ENCODE results near the gene KAZN. TPM values are rescaled to one million over a fixed set of nuclear protein-coding genes. Genes with fewer than 3 reads are reported as not detected.

The KAZN gene
- total RNA-seq, 6 experiments from 2014 or later = 13.1 to 22.3 (median 20.7) TPM

DNA sequence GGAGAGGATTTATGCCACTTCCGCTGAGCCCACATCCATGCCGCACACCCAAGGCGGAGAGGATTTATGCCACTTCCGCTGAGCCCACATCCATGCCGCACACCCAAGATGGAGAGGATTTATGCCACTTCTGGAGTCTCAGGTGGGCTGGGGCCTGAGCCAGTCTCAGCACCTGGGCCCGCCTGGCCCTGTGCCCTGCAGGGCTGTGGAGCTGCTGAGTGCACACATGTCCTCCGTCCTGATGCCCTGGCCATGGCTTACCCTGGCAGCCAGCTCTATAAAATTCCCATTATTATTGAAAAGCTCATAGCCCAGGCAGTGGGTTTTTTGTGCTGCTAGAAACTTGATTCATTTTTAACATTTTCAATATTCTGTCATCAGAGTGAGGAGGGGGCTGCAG, 465.3 kb downstream of the KAZN start:
- H3K4me3 Mint-ChIP-seq = no peak overlapping the region
- peaks cover 42% of the 10 kb centered on the region for H3K36me3 Mint-ChIP-seq (ENCODE audit: low read depth)
- DNase-seq = no peak
- no peaks in the 10 kb centered on the region for H3K27me3 Mint-ChIP-seq (ENCODE audit: insufficient read depth)
- H3K9me3 Mint-ChIP-seq = peaks cover 6% of the 10 kb centered on the region; the same call in 1 of the 2 replicates
- H3K4me1 Mint-ChIP-seq (ENCODE audit: low read depth) = no peaks in the 10 kb centered on the region
- no peak for TF ChIP-seq CTCF (IDR thresholded peaks at IDR 0.05)
- no peak overlapping the region for H3K27ac Mint-ChIP-seq

DNA sequence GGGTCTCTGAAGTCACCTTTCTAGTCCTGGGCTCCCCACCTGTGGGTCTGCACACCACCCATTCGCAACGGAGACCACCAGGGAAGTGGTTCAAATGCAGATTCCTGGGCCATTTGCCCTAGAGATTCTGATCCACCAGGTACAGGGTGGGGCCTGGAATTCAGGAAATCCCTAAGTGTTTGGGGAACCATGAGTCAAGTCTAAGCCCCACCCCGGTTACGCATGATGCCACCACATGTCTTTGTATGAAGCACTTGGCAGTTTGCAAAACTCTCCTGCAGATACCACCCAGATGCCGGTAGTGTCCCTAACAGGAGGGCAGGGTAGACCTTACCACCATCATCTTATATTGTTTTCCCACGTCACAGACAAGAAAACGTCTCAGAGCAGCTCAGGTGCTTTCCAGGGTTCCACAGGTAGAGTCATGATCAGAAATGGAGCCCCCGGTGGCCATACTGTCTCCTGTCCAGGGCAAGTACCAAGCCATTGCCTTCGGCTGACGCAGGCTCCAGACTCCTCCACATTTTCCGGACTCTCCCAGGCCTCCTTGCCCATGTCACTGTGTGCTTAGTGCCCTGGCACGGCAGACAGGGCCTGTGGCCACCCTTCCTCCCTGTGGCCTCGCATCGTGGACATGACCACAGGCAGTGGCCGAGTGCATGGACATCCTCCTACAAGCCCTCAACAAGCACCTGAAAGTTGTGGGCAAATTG, 465.9 kb downstream of the KAZN start:
- no peak for TF ChIP-seq CTCF (IDR thresholded peaks at IDR 0.05)
- H3K27me3 Mint-ChIP-seq (ENCODE audit: insufficient read depth) = no peaks in the 10 kb centered on the region

GRCh38 chr1:15065291-15065690, 466.8 kb downstream of the KAZN start:
- H3K4me3 Mint-ChIP-seq = no peak overlapping the region
- H3K9me3 Mint-ChIP-seq = peaks cover 6% of the 10 kb centered on the region; the same call in 1 of the 2 replicates
- H3K27ac Mint-ChIP-seq = no peak overlapping the region
- no peaks in the 10 kb centered on the region for H3K4me1 Mint-ChIP-seq (ENCODE audit: low read depth)
- peaks cover 33% of the 10 kb centered on the region for H3K36me3 Mint-ChIP-seq (ENCODE audit: low read depth)
- no peak for TF ChIP-seq CTCF (IDR thresholded peaks at IDR 0.05)
- no peak for DNase-seq
- H3K27me3 Mint-ChIP-seq (ENCODE audit: insufficient read depth) = peaks cover 2% of the 10 kb centered on the region; the same call in 1 of the 2 replicates

More for the DNA sequence above, 465.9 kb downstream of the KAZN start:
- Mint-ChIP-seq H3K4me1 (ENCODE audit: low read depth) (no peaks in the 10 kb centered on the region), H3K4me3 (no peak overlapping the region), H3K27ac (no peak overlapping the region), H3K36me3 (ENCODE audit: low read depth) (peaks cover 38% of the 10 kb centered on the region), H3K9me3 (peaks cover 6% of the 10 kb centered on the region; the same call in 1 of the 2 replicates)
- DNase-seq = no peak

DNA sequence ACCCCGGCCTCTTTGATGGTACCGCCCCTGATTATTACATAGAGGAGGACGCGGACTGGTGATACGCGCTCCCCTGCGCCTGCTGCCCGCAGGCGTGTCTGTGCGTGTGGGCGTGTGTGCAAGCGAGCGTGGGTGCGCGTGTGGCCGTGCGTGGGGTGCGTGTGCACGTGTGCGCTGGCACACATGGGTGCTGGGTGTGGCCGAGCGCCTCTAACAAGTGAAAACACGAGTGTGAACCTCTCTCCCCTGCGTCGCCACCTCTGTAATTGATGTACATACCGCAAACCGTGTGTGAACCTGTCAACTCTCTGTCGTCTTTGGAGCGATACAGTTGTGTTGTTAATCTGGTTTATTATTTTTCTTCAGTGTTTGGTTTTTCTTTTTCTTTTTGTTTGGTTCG, 467.3 kb downstream of the KAZN start:
- Mint-ChIP-seq H3K9me3 (peaks cover 6% of the 10 kb centered on the region; the same call in 1 of the 2 replicates), H3K27me3 (ENCODE audit: insufficient read depth) (peaks cover 2% of the 10 kb centered on the region; the same call in 1 of the 2 replicates), H3K4me1 (ENCODE audit: low read depth) (no peaks in the 10 kb centered on the region), H3K27ac (no peak overlapping the region), H3K4me3 (no peak overlapping the region), H3K36me3 (ENCODE audit: low read depth) (peaks cover 29% of the 10 kb centered on the region)
- no peak for DNase-seq
- TF ChIP-seq CTCF (IDR thresholded peaks at IDR 0.05) = no peak

DNA sequence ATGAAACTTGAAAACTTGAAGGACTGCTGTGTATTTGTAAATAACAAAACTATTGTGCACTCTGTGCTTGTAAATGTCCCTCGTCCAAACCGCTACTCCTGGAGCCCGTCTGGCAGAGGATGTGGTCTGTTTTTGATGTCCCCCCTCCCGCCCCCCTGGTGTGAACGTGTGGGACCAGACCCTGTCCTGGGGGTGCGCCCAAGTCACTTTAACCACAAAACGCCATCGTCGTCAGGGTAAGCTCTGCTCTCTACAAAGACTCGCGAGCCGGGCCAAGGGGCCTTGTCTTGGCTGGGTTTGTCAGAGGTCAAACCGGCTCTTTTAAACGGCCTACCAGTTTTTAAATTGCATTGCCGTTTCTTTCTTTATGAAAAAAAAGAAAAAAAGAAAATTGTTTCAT, 467.7 kb downstream of the KAZN start:
- no peak overlapping the region for H3K27ac Mint-ChIP-seq
- H3K27me3 Mint-ChIP-seq (ENCODE audit: insufficient read depth) = peaks cover 2% of the 10 kb centered on the region; the same call in 1 of the 2 replicates
- no peaks in the 10 kb centered on the region for H3K4me1 Mint-ChIP-seq (ENCODE audit: low read depth)
- H3K9me3 Mint-ChIP-seq = peaks cover 6% of the 10 kb centered on the region; the same call in 1 of the 2 replicates
- peaks cover 24% of the 10 kb centered on the region for H3K36me3 Mint-ChIP-seq (ENCODE audit: low read depth)
- no peak for DNase-seq
- TF ChIP-seq CTCF (IDR thresholded peaks at IDR 0.05) = no peak
- H3K4me3 Mint-ChIP-seq = no peak overlapping the region

All from HFFc6 (cell line).